ENCODE results near the gene HNRNPA2B1.
A peak's percentile ranks its signal among the peaks of the same experiment; 100 is the strongest.
"Not testable (repeated sequence)": the region's sequence is repeated elsewhere in the genome, so short reads cannot be mapped to it uniquely, and the experiment has no call there.

Gene HNRNPA2B1

GRCh38 chr7:26160896-26161295 lies 39.6 kb downstream of the HNRNPA2B1 start:
- DNase-seq, result no peak

GRCh38 chr7:26159243-26159642 lies 41.3 kb downstream of the HNRNPA2B1 start:
- no peak for DNase-seq

- no peak for DNase-seq
Measured at GRCh38 chr7:26157520-26158105, 42.9 kb downstream of the HNRNPA2B1 start.

GRCh38 chr7:26156451-26157420 lies 43.8 kb downstream of the HNRNPA2B1 start:
- no peak for DNase-seq

- DNase-seq, result no peak
Measured at GRCh38 chr7:26155531-26156375, 44.8 kb downstream of the HNRNPA2B1 start.

GRCh38 chr7:26153823-26154783 lies 46.4 kb downstream of the HNRNPA2B1 start:
- DNase-seq, result no peak

- no peak for DNase-seq
Measured at GRCh38 chr7:26153241-26153822, 47.2 kb downstream of the HNRNPA2B1 start.

- not testable (repeated sequence) for DNase-seq
Measured at GRCh38 chr7:26152782-26153240, 47.7 kb downstream of the HNRNPA2B1 start.

- peak; percentile 70 to 83 for DNase-seq
Measured at GRCh38 chr7:26151953-26152781, 48.4 kb downstream of the HNRNPA2B1 start, which contains the start of gene NFE2L3. Gene NFE2L3, plus strand, starts transcription at chr7:26152198. Its CDS starts 301 bp downstream, at chr7:26152499.

- DNase-seq, result no peak
Measured at GRCh38 chr7:26151650-26151952, 48.9 kb downstream of the HNRNPA2B1 start.

GRCh38 chr7:26151096-26151495 lies 49.5 kb downstream of the HNRNPA2B1 start:
- DNase-seq, result no peak

GRCh38 chr7:26149391-26149977 lies 51.1 kb downstream of the HNRNPA2B1 start:
- DNase-seq, result no peak

GRCh38 chr7:26148307-26148700 lies 52.2 kb downstream of the HNRNPA2B1 start:
- DNase-seq, result not testable (repeated sequence)

GRCh38 chr7:26147646-26148306 lies 52.8 kb downstream of the HNRNPA2B1 start:
- not testable (repeated sequence) for DNase-seq

GRCh38 chr7:26147030-26147429 lies 53.5 kb downstream of the HNRNPA2B1 start:
- no peak for DNase-seq

GRCh38 chr7:26145238-26145637 lies 55.3 kb downstream of the HNRNPA2B1 start:
- no peak for DNase-seq

GRCh38 chr7:26144184-26145080 lies 56.1 kb downstream of the HNRNPA2B1 start:
- no peak for DNase-seq

GRCh38 chr7:26143298-26144048 lies 57.1 kb downstream of the HNRNPA2B1 start:
- no peak for DNase-seq
